ENCODE measurements around the gene TOP1.

Gene TOP1

DNA sequence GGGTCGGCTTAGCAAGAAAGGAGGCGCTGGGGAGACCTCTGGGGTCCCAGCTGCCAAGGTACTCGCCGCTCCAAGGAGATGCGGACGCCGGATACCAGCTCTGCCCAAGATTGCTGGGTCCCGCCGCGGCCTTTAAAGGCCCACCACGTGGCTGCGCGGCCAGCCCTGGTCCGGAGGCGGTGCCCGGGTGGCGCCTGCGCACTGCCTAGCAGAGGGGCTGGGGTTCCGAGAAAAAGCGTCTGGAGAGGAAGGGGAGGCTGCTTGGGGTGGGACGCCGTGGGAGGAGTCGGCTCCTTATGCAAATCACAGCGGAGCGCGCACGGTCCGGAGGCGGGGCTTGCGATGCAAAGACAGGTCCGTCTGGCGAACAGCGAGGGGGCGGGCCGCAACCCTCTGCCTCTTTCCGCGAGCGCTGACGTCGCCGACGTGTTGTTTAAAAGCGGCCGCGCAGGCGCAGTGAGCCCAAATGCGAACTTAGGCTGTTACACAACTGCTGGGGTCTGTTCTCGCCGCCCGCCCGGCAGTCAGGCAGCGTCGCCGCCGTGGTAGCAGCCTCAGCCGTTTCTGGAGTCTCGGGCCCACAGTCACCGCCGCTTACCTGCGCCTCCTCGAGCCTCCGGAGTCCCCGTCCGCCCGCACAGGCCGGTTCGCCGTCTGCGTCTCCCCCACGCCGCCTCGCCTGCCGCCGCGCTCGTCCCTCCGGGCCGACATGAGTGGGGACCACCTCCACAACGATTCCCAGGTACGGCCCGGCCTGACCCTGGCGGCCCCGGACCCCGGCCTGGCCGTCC, at the start of gene TOP1:
Gene TOP1, plus strand, starts transcription at position 464 of the 791 bp plus-strand sequence. Its CDS starts 246 bp downstream, at position 710.
- in situ Hi-C loops (cut with MboI; ENCODE audit: low pct_unique_long_range_greater_than_20kb, low sequenced_read_pairs) = no loop called here

DNA sequence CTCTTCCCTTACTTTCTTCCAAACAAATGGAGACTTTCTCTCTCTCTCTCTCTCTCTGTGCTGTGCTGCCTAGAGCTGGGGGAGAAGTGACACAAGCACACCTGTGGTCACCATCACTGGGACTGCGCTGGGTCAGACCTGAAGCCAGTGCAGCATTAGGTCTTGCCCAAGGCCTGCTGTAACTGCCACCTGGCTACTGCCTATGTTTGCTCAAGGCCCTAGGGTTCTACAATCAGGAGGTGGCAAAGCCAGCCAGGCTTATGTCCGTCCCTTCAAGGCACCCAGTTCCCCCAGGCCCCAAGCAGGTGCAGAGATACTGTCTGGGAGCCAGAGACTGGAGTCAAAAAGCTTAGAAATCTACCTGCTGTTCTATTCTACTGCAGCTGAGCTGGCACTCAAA, 49.4 kb upstream of the TOP1 start:
- in situ Hi-C loops (cut with MboI; ENCODE audit: low pct_unique_long_range_greater_than_20kb, low sequenced_read_pairs) = no loop called here
- DNase-seq = no peak

More for the DNA sequence above, at the start of gene TOP1:
- peak; percentile 100 for DNase-seq

DNA sequence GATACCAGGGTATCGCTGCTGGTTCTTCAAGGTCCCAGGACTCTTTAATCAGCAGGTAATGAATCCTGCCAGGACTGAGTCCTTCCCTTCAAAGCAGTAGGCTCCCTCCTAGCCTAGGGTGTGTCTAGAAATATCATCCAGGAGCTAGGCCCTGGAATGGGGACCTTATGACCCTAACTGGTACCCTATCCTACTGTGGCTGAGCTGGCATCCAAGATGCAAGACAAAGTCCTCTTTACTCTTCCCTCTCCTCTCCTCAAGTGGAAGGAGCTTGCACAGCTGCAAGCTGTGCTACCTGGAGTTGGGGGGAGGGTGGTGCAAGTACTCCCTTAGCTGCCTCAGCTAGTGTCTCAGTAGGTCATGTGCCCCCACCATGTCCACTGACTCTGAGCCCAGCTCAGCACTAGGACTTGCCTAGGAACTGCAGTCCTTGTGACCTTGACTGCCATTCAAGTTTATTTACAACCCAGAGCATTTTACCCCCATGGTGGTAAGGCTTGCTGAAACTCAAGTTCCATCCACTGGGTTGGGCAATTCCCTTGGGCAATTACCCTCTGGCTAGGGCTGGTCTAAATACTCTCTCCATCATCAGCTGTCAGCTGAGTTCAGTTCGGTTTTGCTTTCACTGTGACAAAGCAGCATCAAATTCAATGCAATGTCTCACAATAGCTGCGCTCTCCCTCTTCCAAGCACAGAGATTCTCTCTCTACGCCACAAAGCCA, 48.4 kb upstream of the TOP1 start:
- in situ Hi-C loops (cut with MboI; ENCODE audit: low pct_unique_long_range_greater_than_20kb, low sequenced_read_pairs) = loop anchor here (10.0 kb wide), 2 partner anchors 95 to 365 kb away; partner anchors contain the start of gene LPIN3

GRCh38 chr20:40980828-40981310, 47.8 kb upstream of the TOP1 start:
- in situ Hi-C loops (cut with MboI; ENCODE audit: low pct_unique_long_range_greater_than_20kb, low sequenced_read_pairs) = loop anchor here (10.0 kb wide), 2 partner anchors 94 to 364 kb away; partner anchors contain the start of gene LPIN3
- DNase-seq = no peak

More for the DNA sequence above, 48.4 kb upstream of the TOP1 start:
- DNase-seq = no peak

- in situ Hi-C loops (cut with MboI; ENCODE audit: low pct_unique_long_range_greater_than_20kb, low sequenced_read_pairs) = loop anchor here (10.0 kb wide), 2 partner anchors 92 to 362 kb away; partner anchors contain the start of gene LPIN3
These were observed 46.0 kb upstream of the TOP1 start for GRCh38 chr20:40982415-40983145.

GRCh38 chr20:40983898-40984297, 44.7 kb upstream of the TOP1 start:
- in situ Hi-C loops (cut with MboI; ENCODE audit: low pct_unique_long_range_greater_than_20kb, low sequenced_read_pairs) = loop anchor here (10.0 kb wide), 2 partner anchors 91 to 361 kb away; partner anchors contain the start of gene LPIN3

More at GRCh38 chr20:40982415-40983145, 46.0 kb upstream of the TOP1 start:
- no peak for DNase-seq

DNA sequence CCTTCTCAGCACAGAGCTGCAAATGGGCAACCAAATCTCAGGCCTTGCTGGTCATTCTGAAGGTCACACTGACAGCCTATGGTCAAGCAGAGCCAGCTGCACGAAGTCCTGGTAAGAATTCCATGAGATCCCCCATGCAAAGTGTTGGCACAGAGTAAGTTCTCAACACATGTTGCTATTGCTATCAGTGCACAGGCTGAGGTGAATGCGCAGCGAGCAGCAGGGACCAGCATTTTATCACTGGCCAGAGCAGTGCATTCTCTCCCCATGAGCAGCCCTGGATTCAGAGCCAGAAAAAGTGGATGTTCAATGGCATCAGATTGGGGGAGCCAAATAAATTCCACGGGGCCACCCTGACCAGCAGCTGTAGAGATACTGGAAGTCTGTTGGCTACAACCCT, 44.1 kb upstream of the TOP1 start:
- in situ Hi-C loops (cut with MboI; ENCODE audit: low pct_unique_long_range_greater_than_20kb, low sequenced_read_pairs) = loop anchor here (10.0 kb wide), 2 partner anchors 90 to 360 kb away; partner anchors contain the start of gene LPIN3

More at GRCh38 chr20:40983898-40984297, 44.7 kb upstream of the TOP1 start:
- no peak for DNase-seq

DNA sequence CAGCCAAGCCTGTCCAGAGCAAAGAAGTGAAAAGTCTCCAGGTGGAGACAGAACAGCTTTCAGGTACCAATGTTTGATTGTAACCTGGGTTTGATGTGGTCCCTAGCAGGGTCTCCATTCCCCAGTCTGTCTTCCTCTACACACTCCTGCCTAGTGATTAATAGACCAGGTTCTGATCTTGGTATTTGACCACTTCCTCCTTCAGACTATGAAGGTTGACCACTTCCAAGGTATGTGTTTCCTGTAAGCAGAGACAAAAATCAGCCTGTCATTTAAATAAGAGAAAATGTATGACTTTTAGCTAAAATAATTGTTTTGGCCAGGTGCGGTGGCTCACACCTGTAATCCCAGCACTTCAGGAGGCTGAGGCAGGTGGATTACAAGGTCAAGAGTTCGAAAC, 41.8 kb upstream of the TOP1 start:
- in situ Hi-C loops (cut with MboI; ENCODE audit: low pct_unique_long_range_greater_than_20kb, low sequenced_read_pairs) = loop anchor here (10.0 kb wide), 2 partner anchors 88 to 358 kb away; partner anchors contain the start of gene LPIN3
- DNase-seq = no peak

More for the DNA sequence above, 44.1 kb upstream of the TOP1 start:
- no peak for DNase-seq

GRCh38 chr20:40990542-40991120, 38.0 kb upstream of the TOP1 start:
- peak; percentile 88 for DNase-seq
- in situ Hi-C loops (cut with MboI; ENCODE audit: low pct_unique_long_range_greater_than_20kb, low sequenced_read_pairs) = no loop called here

DNA sequence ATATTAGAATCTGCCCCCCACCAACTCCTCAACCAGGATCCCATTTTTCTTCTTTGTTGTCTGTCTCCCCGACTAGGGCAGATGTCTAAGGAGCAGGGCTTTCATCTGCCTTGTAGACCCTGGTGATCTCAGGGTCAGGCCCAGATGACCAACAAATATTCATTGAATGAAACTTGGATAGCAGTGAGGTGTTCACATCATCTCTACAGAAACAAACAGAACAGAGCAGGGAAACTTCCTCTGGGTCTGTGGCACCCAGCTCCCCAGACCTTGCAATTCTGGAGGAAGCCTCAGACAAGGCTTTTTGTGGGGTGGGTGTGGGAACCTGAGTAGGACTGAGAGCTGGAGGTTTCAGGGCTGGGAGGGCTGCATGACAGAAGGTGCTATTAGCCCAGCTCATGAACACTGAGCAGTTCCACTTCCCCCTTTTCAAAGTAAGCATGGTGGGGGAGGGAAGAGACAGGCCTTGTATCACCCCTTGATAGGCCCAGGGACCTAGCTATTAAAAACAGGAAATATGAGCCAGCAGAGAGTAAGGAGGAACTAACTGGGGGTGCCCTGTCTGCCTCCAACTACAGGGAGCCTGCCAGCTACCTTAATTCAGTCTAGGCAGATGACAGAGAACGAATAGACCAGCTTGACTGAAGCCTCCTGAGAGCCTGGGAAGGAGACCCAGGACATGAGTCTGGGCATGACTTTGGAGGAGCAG, 37.3 kb upstream of the TOP1 start:
- peak; percentile 98 for DNase-seq

DNA sequence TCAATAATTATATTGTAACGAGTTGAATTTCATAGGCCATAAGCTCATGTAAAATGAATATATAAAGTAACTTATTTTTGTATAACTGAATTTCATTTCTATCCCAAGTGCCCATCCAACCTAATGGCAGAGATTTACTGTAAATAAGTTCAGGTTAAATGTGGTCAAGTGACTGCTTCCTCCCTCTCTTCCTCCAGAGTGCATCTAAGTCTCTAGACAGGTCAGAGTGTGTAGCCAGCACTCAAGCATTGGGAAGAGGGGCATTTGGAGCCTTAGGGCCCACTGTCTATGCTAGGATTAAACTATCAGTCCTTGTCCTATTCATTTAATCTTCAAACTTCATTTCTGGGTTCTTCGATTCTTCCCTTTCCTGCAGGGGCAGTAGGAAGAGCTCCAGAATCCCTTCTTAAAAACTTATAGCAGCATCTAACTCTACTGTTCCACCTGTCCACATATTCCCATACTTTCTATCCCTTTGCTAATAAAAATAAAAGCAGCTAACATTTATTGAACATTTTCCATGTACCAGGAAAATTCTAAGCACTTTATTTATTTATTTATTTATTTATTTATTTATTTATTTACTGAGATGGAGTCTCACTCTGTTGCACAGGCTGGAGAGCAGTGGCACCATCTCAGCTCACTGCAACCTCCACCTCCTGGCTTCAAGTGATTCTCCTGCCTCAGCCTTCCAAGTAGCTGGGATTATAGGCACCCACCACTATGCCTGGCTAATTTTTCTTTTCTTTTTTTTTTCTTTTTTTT, 36.1 kb upstream of the TOP1 start:
- DNase-seq = no peak
- in situ Hi-C loops (cut with MboI; ENCODE audit: low pct_unique_long_range_greater_than_20kb, low sequenced_read_pairs) = no loop called here

More for the DNA sequence above, 37.3 kb upstream of the TOP1 start:
- in situ Hi-C loops (cut with MboI; ENCODE audit: low pct_unique_long_range_greater_than_20kb, low sequenced_read_pairs) = no loop called here

DNA sequence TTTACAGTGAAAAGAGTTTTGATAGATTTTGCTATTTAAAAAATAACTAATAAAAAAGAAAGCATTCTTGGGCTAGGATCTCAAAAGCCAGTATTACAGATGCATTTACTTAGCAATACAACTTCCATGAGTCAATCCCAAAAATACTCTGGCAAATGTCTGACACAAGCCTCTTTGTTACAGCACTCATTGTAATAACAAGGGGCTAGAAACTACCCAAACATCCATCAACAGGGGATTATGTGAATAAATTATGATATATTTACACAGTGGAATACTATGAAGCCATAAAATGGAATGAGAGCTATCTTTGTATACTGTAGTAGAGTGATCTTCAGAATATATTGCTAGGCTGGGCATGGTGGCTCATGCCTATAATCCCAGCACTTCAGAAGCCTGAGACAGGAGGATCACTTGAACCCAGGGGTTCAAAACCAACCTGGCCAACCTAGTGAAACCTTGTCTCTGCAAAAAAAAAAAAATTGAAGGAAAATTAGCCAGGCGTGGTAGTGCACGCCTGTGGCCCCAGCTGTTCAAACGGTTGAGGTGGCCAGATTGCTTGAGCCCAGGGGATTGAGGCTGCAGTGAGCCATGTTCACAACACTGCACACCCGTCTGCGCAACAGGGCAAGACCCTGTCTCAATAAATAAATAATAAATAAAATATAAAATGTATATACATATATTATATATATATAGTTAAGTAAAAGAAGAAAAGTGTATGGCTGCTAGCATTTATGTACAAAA, 34.7 kb upstream of the TOP1 start:
- DNase-seq = no peak
- in situ Hi-C loops (cut with MboI; ENCODE audit: low pct_unique_long_range_greater_than_20kb, low sequenced_read_pairs) = no loop called here

DNA sequence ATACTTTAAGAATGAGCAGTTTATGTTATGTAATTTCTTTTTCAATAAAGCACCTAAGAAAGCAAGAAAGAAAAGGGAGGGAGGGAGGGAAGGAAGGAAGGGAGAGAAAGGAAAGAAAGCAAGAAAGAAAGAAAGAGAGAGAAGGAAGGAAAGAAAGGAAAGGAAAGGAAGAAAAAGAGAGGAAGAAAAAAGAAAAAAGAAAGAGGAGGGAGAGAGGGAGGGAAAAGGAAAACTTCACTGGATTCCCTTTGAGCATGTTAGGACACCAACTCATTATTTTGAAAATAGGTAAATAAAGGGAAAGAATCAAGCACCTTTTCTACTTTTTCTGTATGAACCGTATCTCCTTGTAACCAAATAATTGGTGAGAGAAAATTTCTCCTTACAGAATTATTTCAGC, 32.3 kb upstream of the TOP1 start:
- no peak for DNase-seq
- in situ Hi-C loops (cut with MboI; ENCODE audit: low pct_unique_long_range_greater_than_20kb, low sequenced_read_pairs) = no loop called here

- in situ Hi-C loops (cut with MboI; ENCODE audit: low pct_unique_long_range_greater_than_20kb, low sequenced_read_pairs) = no loop called here
- no peak for DNase-seq
These were observed 31.5 kb upstream of the TOP1 start for GRCh38 chr20:40997116-40997515.

GRCh38 chr20:40999841-41000240, 28.8 kb upstream of the TOP1 start:
- in situ Hi-C loops (cut with MboI; ENCODE audit: low pct_unique_long_range_greater_than_20kb, low sequenced_read_pairs) = no loop called here

DNA sequence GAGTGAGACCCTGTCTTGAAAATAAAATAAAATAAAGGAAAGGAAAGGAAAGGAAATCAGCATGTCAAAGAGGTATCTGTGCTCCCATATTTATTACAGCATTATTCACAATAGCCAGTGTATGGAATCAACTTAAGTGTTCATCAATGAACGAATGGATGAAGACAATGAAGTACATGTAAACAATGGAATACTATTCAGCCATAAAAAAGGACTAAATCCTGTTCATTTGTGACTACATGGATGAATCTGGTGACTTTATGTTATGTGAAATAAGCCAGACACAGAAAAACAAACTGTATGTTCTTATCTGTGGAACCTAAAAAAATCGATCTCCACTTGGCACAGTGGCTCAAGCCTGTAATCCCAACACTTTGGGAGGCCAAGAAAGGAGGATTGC, 28.0 kb upstream of the TOP1 start:
- in situ Hi-C loops (cut with MboI; ENCODE audit: low pct_unique_long_range_greater_than_20kb, low sequenced_read_pairs) = no loop called here
- DNase-seq = no peak

More at GRCh38 chr20:40999841-41000240, 28.8 kb upstream of the TOP1 start:
- DNase-seq = no peak

DNA sequence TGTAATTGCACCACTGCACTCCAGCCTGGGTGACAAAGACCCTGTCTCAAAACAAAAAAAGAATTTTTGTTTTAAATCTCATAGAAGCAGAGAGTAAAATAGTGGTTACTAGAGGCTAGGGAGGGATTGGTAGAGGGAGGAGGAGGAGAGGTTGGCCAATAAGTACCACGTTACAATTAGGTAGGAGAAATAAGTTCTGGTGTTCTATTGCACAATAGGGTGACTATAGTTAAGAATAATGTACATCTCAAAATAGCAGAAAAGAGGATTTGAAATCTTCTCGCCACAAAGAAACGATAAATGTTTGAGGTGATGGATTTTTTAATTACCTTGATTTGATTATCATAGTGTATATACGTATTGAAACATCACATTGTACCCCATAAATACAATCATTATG, 27.1 kb upstream of the TOP1 start:
- in situ Hi-C loops (cut with MboI; ENCODE audit: low pct_unique_long_range_greater_than_20kb, low sequenced_read_pairs) = no loop called here
- no peak for DNase-seq

All from KBM-7 (cell line).